Panc1 (cell line): ENCODE results near the gene TRIO. TPM values are rescaled to one million over a fixed set of nuclear protein-coding genes. Genes with fewer than 3 reads are reported as not detected.

Experiments used
- ATAC-seq: fragments of 200-7000 bp; cut with Tn5 transposase; 2 replicates; pipeline ENCODE4 v1.9.1; 2020; ENCODE audit warnings: mild to moderate bottlenecking, moderate library complexity
- BruUV-seq: library from RNA; stranded (reverse); fragments of 400-500 nt; replicated peaks from 2 replicates; lab custom pipeline; 2021; lab: Mats Ljungman, UMichigan
- CTCF ChIA-PET: fragments of 300-600 bp; sonication (Branson Sonifier 250); formaldehyde crosslinking; loops from one replicate; lab custom pipeline; 2022; ENCODE audit warnings: antibody characterized with exemption; lab: Charles Lee
- POLR2A ChIA-PET: fragments of 300-600 bp; sonication (Branson Sonifier 250); formaldehyde crosslinking; loops from one replicate; lab custom pipeline; 2022; ENCODE audit warnings: antibody characterized with exemption; lab: Charles Lee
- DNase-seq: peaks from one replicate; pipeline ENCODE4 v3.0.0-alpha.2; 2010; ENCODE audit warnings: low read depth, low spot score
- H3K27ac ChIP-seq: 2 replicates; pipeline ENCODE4 v1.5.1; 2011; ENCODE audit warnings: mild to moderate bottlenecking, low read length, inconsistent platforms
- H3K27me3 ChIP-seq: fragments of 200-500 bp; sonication (Bioruptor generic); 2 replicates; pipeline ENCODE4 v1.6.0; 2014; ENCODE audit warnings: low read length, inconsistent platforms; ENCODE audit not compliant: control insufficient read depth, insufficient read depth
- H3K36me3 ChIP-seq: fragments of 200-500 bp; sonication (Bioruptor generic); 2 replicates; pipeline ENCODE4 v1.5.1; 2014; ENCODE audit warnings: inconsistent platforms, mild to moderate bottlenecking, low read length, moderate library complexity; ENCODE audit not compliant: control insufficient read depth, insufficient read depth
- H3K4me1 ChIP-seq: 2 replicates; pipeline ENCODE4 v1.5.1; 2011; ENCODE audit warnings: inconsistent platforms, mild to moderate bottlenecking, low read length, moderate library complexity; ENCODE audit not compliant: control insufficient read depth, insufficient read depth
- H3K4me3 ChIP-seq, 2 experiments: 2 replicates each; pipeline ENCODE4 v1.5.1; 2011 to 2012; ENCODE audit warnings: low read depth in 2 of 2, low read length in 2 of 2, mild to moderate bottlenecking in 2 of 2, inconsistent platforms in 1 of 2, moderate library complexity in 1 of 2
- H3K9me3 ChIP-seq: fragments of 200-500 bp; sonication (Bioruptor generic); 2 replicates; pipeline ENCODE4 v1.5.1; 2014; ENCODE audit warnings: low read depth, mild to moderate bottlenecking, inconsistent platforms, low read length, moderate library complexity; ENCODE audit not compliant: control insufficient read depth, insufficient read depth
- CTCF ChIP-seq: fragments of 450-650 bp; IDR thresholded peaks from 2 replicates; pipeline ENCODE4 v1.5.1; 2017; ENCODE audit warnings: mild to moderate bottlenecking
- POLR2AphosphoS5 ChIP-seq: IDR thresholded peaks from 2 replicates; pipeline ENCODE4 v1.6.1; 2012; ENCODE audit warnings: mild to moderate bottlenecking, low read depth, low read length, moderate library complexity
- REST ChIP-seq, 2 experiments: IDR thresholded peaks; 2 replicates each; pipeline ENCODE4 v1.6.1; 2011 to 2012; ENCODE audit warnings: low read depth in 2 of 2, control low read depth in 1 of 2, low read length in 1 of 2, mild to moderate bottlenecking in 1 of 2, moderate library complexity in 1 of 2; ENCODE audit not compliant: insufficient read depth in 1 of 2
- SIN3A ChIP-seq: IDR thresholded peaks from 2 replicates; pipeline ENCODE4 v1.6.1; 2012; ENCODE audit warnings: low read depth, mild to moderate bottlenecking, low read length, moderate library complexity, borderline replicate concordance; ENCODE audit not compliant: insufficient read depth
- TCF7L2 ChIP-seq: IDR thresholded peaks from 2 replicates; pipeline ENCODE4 v1.6.1; 2011; ENCODE audit warnings: mild to moderate bottlenecking, low read depth, low read length, inconsistent platforms
- in situ Hi-C: cut with HindIII; loops from 2 replicates; pipeline ENCODE4 v1.10.0; 2016; ENCODE audit warnings: low sequenced_read_pairs, low pct_unique_long_range_greater_than_20kb
- intact Hi-C: fragments of 100-400 bp; cut with micrococcal nuclease; formaldehyde crosslinking; loops from one replicate; pipeline ENCODE4 v1.10.0; 2022; ENCODE audit not compliant: unreplicated experiment
- total RNA-seq: library from RNA; stranded (reverse); gene quantifications from one replicate; pipeline ENCODE4 v1.2.1, GENCODE V29; 2021; ENCODE audit not compliant: unreplicated experiment

The TRIO gene
- total RNA-seq, 1 experiment from 2014 or later, result 349 TPM

- intact Hi-C loops, result no loop called here
- H3K4me1 ChIP-seq, result peaks cover 97% of the 10 kb centered on the region
- ChIA-PET CTCF (no interaction called here), POLR2A (no interaction called here)
- H3K36me3 ChIP-seq, result no peaks in the 10 kb centered on the region; the same call in 1 of the 2 replicates
- no peak for ATAC-seq
- no peaks in the 10 kb centered on the region for H3K9me3 ChIP-seq
- no peaks in the 10 kb centered on the region for H3K27me3 ChIP-seq
- in situ Hi-C loops, result no loop called here
- DNase-seq, result no peak
- H3K4me3 ChIP-seq, result no peak overlapping the region
- TF ChIP-seq REST (IDR thresholded peaks at IDR 0.05; ENCODE audit: insufficient read depth in 1 of 2, low read depth in 2 of 2, low read length in 1 of 2), result no peak
- TSS peak; percentile 5 for BruUV-seq
- H3K27ac ChIP-seq, result peak overlapping the region; percentile 96
Observed at GRCh38 chr5:14228219-14228618, 85.1 kb downstream of the TRIO start.

GRCh38 chr5:14229181-14229580 is 86.0 kb downstream of the TRIO start:
- H3K27ac ChIP-seq, result peak overlapping the region; percentile 96
- TF ChIP-seq POLR2AphosphoS5 (no peak), TCF7L2 (no peak), REST (IDR thresholded peaks at IDR 0.05; ENCODE audit: insufficient read depth in 1 of 2, low read depth in 2 of 2, low read length in 1 of 2) (no peak), CTCF (no peak), SIN3A (no peak)
- ChIA-PET CTCF (no interaction called here), POLR2A (interaction anchor here (0.6 to 0.8 kb wide), 2 partner anchors 20 to 411 kb away, joined by 3 read pairs; no protein-coding TSS in a partner anchor)
- in situ Hi-C loops (no loop called here), intact Hi-C loops (no loop called here)
- no peaks in the 10 kb centered on the region for H3K9me3 ChIP-seq
- H3K36me3 ChIP-seq, result no peaks in the 10 kb centered on the region; the same call in 1 of the 2 replicates
- H3K27me3 ChIP-seq, result no peaks in the 10 kb centered on the region
- DNase-seq, result no peak
- BruUV-seq, result no TSS peak
- H3K4me1 ChIP-seq, result peaks cover 95% of the 10 kb centered on the region
- no peak overlapping the region for H3K4me3 ChIP-seq
- no peak for ATAC-seq
